ENCODE measurements around the gene KIF5A. TPM values are rescaled to one million over a fixed set of nuclear protein-coding genes. Genes with fewer than 3 reads are reported as not detected.

The KIF5A gene
- total RNA-seq, 1 donor from 2014 or later = 0.46 TPM

GRCh38 chr12:57533108-57533507, 16.7 kb upstream of the KIF5A start:
- Mint-ChIP-seq H3K27ac (ENCODE audit: unreplicated experiment) (no peak overlapping the region), H3K27me3 (ENCODE audit: unreplicated experiment) (peaks cover 13% of the 10 kb centered on the region), H3K36me3 (ENCODE audit: low read depth, unreplicated experiment) (peaks cover 56% of the 10 kb centered on the region), H3K4me3 (ENCODE audit: unreplicated experiment) (no peak overlapping the region), H3K9me3 (ENCODE audit: unreplicated experiment) (no peaks in the 10 kb centered on the region), H3K4me1 (ENCODE audit: unreplicated experiment) (peaks cover 13% of the 10 kb centered on the region)
- no peak for DNase-seq (ENCODE audit: low spot score)
- TF ChIP-seq CTCF (IDR thresholded peaks at IDR 0.05; ENCODE audit: unreplicated experiment) = no peak

GRCh38 chr12:57534250-57534649, 15.6 kb upstream of the KIF5A start:
- H3K27me3 Mint-ChIP-seq (ENCODE audit: unreplicated experiment) = peaks cover 10% of the 10 kb centered on the region
- H3K27ac Mint-ChIP-seq (ENCODE audit: unreplicated experiment) = no peak overlapping the region
- H3K4me1 Mint-ChIP-seq (ENCODE audit: unreplicated experiment) = peaks cover 17% of the 10 kb centered on the region
- H3K36me3 Mint-ChIP-seq (ENCODE audit: low read depth, unreplicated experiment) = peaks cover 59% of the 10 kb centered on the region
- DNase-seq (ENCODE audit: low spot score) = no peak
- no peaks in the 10 kb centered on the region for H3K9me3 Mint-ChIP-seq (ENCODE audit: unreplicated experiment)
- no peak for TF ChIP-seq CTCF (IDR thresholded peaks at IDR 0.05; ENCODE audit: unreplicated experiment)
- peak overlapping the region; percentile 42 for H3K4me3 Mint-ChIP-seq (ENCODE audit: unreplicated experiment)

GRCh38 chr12:57534991-57535543, 14.8 kb upstream of the KIF5A start:
- peak overlapping the region; percentile 47 for H3K4me3 Mint-ChIP-seq (ENCODE audit: unreplicated experiment)
- H3K36me3 Mint-ChIP-seq (ENCODE audit: low read depth, unreplicated experiment) = peaks cover 57% of the 10 kb centered on the region

GRCh38 chr12:57535764-57536596, 13.9 kb upstream of the KIF5A start:
- no peaks in the 10 kb centered on the region for H3K9me3 Mint-ChIP-seq (ENCODE audit: unreplicated experiment)
- H3K4me3 Mint-ChIP-seq (ENCODE audit: unreplicated experiment) = peak overlapping the region; percentile 47
- TF ChIP-seq CTCF (IDR thresholded peaks at IDR 0.05; ENCODE audit: unreplicated experiment) = no peak
- peak overlapping the region; percentile 70 for H3K27ac Mint-ChIP-seq (ENCODE audit: unreplicated experiment)
- H3K36me3 Mint-ChIP-seq (ENCODE audit: low read depth, unreplicated experiment) = peaks cover 56% of the 10 kb centered on the region
- H3K4me1 Mint-ChIP-seq (ENCODE audit: unreplicated experiment) = peaks cover 15% of the 10 kb centered on the region
- H3K27me3 Mint-ChIP-seq (ENCODE audit: unreplicated experiment) = peaks cover 10% of the 10 kb centered on the region
- DNase-seq (ENCODE audit: low spot score) = no peak

More at GRCh38 chr12:57534991-57535543, 14.8 kb upstream of the KIF5A start:
- peak overlapping the region; percentile 70 for H3K27ac Mint-ChIP-seq (ENCODE audit: unreplicated experiment)
- no peak for DNase-seq (ENCODE audit: low spot score)
- peaks cover 15% of the 10 kb centered on the region for H3K4me1 Mint-ChIP-seq (ENCODE audit: unreplicated experiment)
- H3K27me3 Mint-ChIP-seq (ENCODE audit: unreplicated experiment) = peaks cover 10% of the 10 kb centered on the region
- TF ChIP-seq CTCF (IDR thresholded peaks at IDR 0.05; ENCODE audit: unreplicated experiment) = no peak
- no peaks in the 10 kb centered on the region for H3K9me3 Mint-ChIP-seq (ENCODE audit: unreplicated experiment)

- no peaks in the 10 kb centered on the region for H3K9me3 Mint-ChIP-seq (ENCODE audit: unreplicated experiment)
- peaks cover 15% of the 10 kb centered on the region for H3K4me1 Mint-ChIP-seq (ENCODE audit: unreplicated experiment)
- peaks cover 8% of the 10 kb centered on the region for H3K27me3 Mint-ChIP-seq (ENCODE audit: unreplicated experiment)
- H3K36me3 Mint-ChIP-seq (ENCODE audit: low read depth, unreplicated experiment) = peaks cover 55% of the 10 kb centered on the region
- H3K27ac Mint-ChIP-seq (ENCODE audit: unreplicated experiment) = no peak overlapping the region
- DNase-seq (ENCODE audit: low spot score) = no peak
- no peak overlapping the region for H3K4me3 Mint-ChIP-seq (ENCODE audit: unreplicated experiment)
- TF ChIP-seq CTCF (IDR thresholded peaks at IDR 0.05; ENCODE audit: unreplicated experiment) = no peak
Observed at GRCh38 chr12:57536597-57536942, 13.3 kb upstream of the KIF5A start.
